GM21423 (cell line): ENCODE data around the gene DPEP1.

Experiments
- ATAC-seq: cut with Tn5 transposase; IDR thresholded peaks from one replicate; pipeline ENCODE4 v1.9.1; 2021; ENCODE audit warnings: mild to moderate bottlenecking, moderate library complexity; ENCODE audit not compliant: unreplicated experiment

The DPEP1 gene

DNA sequence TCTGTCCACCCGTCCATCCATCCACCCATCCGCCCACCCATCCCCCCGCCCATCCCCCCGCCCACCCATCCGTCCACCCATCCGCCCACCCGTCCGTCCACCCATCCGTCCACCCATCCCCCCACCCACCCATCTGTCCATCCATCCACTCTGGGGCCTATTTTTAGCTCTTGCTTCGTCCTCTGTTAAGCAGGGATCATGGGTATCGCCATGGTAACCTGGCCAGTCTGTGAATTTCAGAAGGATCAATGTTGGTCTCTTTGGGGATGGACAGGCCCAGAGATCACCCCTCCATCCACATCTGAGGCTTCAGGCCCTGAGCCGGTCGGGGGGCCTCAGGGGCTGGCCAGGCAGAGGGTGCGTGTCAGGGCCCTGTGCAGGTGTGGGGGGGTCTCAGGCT, 15.2 kb upstream of the DPEP1 start:
- ATAC-seq, result no peak

DNA sequence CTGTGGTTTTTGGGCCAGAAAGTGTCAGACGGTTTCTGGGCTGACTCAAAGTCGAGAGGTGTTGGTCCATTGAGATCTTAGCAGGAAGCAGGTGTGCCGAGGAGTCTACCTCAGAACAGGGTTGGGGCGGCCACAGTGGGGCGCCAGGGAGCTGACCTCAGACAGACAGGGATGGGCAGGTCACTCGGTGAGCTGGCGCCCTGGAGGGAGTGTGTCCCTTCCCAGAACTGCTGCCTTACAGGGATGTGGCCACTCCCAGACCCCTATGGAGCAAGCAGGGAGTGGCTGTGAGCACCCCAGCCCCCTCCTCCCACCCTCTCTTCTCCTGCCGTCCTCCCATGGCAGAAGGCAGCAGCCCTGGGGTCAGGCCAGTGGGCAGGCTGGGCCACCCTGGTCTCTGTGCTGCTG, 14.0 kb upstream of the DPEP1 start:
- no peak for ATAC-seq

DNA sequence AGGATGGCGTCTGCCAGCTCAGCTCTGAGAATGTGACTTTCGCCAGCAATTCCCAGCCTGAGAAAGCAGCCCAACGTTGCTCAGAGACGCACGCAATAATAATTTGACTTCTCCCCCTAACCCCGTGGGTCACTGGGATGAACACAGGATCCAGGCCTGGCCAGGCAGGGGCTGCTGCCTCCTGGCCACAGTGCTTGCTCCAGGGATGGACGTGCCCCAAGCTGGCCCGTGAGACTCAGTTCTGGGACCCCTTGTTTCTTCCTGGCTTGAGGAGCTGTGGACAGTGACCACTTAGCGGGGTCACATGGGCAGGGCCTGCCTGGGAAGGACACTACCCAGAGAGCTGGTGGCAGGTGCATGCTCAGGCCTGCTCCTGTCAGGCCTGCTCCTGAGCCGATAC, 13.5 kb upstream of the DPEP1 start:
- ATAC-seq, result no peak

DNA sequence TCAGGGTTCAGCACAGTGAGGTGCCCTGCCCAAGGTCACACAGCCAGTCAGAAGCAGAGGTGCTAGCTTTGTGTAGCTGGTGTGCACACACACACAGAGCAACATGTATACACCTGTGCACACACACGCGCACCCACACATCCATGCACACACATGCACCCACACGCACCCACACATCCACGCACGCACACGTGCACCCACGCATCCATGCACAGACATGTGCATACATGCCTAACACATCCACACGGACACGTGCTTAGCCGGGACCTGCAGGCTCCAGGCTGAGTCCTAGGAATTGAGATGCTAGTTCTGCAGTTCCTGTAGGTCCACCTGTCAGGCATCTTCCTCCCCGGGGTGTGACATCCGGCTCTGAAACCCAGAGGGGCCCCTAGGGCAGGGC, 13.0 kb upstream of the DPEP1 start:
- ATAC-seq, result no peak

DNA sequence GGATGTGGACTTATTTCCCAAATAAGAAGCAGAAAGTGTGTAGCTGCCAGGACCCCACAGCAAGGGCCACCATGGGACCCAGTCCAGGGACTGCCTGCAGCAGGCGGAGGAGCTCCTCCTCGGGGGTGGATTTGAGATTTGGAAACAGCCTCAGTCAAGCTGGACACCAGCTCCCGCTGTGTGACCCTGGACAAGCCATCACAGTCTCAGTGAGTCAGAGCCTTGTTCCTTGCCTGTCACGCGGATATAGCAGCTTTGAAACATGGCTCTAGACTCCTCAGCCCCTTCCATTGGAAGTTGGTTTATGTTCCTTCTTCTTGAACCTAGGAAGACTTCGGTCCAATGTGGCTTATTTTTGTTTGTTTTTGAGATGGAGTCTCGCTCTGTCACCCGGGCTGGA, 12.5 kb upstream of the DPEP1 start:
- no peak for ATAC-seq

DNA sequence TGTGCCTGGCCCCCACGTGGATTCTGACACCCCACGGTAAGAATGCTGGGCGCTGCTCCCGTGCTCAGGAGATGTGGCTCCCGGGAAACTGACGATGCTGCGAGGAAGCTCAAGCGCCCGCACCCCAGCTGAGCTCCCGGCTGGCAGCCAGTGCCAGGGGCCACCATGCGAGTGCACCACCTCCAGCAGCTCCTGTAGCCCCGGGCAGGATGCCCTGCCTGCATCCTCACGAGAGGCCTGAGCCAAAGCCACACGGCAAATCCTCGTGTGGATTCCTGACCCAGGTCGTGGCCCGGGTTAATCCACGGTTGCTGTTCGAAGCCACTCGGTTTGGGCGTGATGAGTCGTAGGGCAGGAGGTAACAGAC, 11.6 kb upstream of the DPEP1 start:
- no peak for ATAC-seq

DNA sequence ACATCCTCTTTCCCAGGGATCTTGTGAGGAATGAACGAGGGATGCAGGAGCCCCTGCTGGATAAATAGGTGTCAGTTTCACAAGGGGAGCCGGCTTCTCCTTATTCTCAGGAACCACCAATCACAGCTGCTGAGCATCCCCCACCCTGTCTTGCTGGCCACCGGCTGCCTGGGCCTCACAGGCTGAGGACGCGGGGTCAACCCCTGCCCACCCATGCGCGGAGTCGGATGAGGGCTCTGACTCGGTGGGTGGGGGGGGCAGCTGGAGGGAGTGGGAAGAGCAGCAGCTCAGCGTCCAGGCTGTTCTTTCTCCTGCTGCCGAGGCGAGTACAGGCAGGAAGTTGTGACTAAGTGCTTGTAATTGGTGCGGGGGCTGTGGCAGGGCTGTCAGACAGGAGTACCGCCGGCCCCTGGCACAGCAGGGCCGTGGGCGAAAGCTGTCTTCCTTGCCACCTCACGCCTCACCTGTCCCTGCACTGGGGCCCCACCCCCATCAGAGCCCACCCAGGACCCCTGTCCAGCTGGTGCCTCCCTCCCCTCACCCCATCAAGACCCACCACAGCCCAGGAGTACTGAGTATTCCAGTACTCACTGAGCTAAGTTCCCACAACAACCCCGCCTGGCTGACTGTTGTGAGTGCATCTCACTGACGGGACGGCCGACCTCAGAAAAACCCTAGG, 11.0 kb upstream of the DPEP1 start:
- no peak for ATAC-seq

DNA sequence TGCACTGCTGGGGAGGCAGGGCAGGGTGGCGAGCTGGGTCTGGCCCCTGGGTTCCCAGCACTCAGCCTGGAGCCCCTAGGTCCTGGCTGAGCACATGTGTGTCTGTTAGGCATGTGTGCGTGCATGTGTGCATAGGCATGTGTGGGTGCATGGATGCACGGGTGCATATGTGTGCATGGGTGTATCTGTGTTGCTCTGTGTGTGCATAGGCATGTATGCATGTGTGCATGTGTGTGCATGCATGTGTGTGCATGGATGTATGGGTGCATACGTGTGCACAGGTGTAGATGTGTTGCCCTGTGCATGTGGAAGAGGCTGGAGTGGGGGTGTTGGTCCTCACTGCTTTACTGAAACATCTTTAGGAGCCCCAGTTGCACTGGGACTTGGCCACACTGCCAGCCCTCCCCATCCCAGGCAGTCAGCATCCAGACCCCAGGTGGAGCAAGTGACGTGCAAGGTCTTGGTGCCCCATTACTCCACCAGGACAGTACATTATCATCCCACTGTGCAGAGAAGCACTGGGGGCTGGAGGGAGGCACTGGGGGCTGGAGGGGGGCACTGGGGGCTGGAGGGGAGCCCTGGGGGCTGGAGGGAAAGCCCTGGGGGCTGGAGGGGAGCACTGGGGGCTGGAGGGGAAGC, 10.4 kb upstream of the DPEP1 start:
- ATAC-seq, result no peak

DNA sequence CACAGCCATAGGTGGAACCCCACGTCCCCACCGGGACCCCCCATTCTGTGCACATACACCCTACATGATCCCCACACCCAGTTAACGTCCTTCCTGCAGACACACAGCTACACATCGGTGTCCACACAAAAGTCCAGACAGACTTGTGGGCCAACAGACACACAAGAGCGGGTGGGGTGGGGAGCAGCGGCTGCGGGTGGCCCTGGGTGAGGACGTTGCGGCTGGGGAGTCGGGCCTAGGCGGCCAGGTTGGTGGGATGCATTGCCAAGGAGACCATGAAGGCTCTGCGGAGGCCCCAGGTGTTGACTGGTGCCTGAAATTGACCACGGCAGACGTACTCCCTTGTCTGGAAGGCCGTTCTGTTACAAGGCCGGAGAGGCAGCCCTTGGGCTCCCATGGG, 8.7 kb upstream of the DPEP1 start:
- no peak for ATAC-seq

DNA sequence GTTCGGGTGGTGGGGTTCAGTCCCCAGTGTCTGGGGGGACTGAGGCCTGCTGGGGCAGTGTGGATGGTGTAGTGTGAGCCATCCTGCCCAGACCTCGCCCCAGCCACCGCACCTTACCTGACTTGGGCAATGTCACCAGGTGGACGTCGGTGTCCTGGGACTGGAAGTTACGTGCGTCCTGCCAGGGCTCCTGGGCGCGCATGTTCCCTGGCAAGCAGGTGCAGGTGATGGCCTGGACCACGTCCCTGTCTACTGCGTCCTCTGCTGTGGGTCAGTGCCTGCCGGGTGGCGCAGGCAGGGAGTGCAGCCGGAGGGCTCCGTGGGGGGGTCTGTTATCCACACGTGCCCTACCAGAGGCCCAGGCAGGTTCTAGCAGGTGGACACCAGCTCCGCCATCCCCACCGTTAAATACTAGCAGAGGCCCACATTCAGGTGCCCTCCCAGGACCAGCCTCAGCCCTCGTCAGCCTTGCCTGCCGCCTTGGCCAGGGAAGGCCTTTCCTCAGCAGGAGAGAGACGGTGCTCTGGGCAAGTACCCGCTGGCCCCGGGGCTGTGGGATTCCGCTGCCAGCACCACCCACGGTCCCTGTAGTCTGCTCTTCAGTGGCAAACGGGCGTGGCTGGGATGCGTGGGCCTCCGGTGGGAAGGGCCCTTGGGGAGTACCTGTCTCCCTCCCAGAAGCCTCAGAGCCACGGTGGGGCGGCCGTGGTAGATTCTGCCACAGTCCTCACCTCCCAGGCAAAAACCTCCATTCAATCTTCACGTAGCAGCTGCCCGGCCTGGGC, 8.1 kb upstream of the DPEP1 start:
- ATAC-seq, result no peak

DNA sequence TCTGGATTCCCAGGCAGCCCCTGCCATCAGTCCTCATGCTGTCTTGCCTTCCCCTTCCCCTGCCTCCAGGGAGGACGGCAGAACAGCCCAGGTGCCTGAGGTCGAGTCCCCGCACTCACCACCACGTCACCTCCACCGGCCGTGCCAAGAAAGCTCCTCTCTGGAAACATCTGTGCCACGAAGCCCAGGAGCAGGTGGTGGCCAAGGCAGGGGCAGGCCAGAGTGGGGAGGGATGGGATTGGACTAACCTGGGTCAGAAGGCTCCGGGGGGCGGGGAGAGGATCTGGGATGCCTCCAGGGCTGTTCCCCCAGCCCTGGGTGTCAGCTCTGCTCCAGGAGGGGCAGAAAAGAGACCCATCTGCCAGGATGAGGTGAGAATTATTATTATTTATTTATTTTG, 7.4 kb upstream of the DPEP1 start:
- no peak for ATAC-seq

DNA sequence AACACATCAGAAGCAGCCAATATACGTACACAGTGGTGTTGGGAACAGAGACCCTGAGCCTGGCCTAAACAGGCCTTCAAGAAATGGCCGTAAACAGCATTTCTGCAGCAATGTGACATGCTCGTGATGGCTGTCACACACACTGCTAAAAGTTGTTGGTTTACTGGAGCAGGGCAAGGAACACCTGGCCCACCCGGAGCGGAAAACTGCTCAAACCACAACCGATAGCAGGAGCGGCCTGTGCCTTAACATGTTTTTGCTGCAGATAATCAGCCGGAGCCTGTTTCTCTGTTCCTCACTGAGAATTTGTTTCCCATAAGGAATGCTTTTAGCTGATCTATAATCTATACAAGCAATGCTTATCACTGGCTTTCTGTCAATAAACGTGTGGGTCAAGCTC, 6.0 kb upstream of the DPEP1 start:
- no peak for ATAC-seq

DNA sequence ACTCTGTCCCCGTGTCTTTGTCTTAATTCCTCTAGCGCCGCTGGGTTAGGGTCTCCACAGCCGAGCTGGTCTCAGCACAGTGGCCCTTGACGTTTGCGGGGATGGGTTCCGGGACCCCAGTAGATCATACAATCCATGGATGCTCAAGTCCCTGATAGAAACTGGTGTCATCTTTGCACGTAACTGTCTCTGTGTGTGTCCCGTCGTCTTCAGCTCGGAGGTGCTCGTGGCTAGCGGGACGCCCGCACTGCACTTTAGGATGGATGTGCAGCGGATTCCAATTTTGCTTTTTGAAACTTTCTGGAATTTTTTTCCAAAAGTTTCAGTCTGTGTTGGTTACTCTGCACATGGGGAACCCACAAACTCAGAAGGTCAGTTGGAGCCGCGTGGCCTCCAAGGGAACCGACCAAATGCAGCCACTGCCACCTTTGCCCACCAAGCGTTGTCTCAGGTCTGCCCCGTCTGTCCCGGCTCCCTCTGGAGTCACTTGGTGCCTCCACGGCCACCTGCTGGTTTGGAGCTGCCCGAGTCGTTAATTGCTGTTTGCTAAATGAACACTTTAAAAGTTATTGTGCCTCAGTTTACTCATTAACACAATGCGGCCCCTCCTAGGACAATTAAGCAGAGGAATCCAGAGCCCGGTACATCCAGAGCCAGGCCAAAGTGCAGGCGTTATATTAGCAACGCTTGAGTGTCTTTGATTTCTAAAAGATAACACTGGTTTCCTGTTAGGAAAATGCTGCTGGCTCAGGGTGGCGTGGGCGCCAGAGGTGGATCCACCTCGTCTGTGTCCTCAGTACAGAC, 5.3 kb upstream of the DPEP1 start:
- no peak for ATAC-seq

DNA sequence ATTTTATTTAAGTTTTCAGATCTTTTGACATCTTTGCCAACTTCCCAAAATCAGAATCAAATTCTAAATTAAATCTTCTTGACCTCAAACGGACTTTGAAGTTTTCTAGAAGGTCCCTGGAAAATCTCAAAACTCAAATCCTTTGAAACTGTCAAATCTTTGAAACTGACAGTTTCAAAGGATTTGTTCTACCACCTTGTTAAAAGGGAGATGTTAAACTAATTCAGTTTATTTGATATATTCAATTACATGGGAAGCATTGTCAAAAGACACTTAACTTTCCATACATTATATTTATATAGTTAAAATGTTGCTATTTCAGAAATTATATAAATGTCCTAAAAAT, 3.4 kb upstream of the DPEP1 start:
- ATAC-seq, result no peak

DNA sequence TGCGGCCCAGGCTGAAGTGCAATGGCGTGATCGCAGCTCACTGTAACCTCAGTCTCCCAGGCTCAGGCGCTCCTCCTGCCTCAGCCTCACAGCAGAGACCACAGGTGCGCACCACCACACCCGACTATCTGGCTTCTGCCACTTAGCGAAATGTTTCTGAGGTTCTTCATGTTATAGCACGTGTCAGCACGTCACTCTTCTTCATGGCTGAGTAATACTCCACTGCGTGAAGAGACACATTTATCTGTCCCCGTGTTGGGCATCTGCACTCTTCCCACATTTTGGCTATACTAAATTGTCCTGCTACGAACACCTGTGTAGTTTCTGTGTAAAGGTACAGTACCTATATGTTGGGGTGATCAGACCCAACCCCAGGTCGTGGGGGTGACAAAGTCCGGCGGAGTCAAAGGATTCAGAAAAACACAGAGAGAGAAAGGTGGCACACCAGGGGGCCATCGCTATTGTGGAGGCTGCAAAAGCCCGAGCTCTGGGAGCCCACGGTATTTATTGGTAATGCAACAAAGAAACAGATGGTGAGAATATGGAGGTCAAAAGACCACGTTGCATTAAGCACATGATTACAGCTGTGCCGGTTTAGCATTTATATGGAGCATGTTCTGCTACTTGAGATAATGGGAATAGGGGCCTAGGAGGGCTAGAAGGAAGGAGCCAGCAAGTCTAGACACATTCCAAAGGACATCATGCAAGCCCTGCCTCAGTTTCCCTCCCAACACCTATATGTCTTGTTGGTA, 851 bp upstream of the DPEP1 start:
- no peak for ATAC-seq

DNA sequence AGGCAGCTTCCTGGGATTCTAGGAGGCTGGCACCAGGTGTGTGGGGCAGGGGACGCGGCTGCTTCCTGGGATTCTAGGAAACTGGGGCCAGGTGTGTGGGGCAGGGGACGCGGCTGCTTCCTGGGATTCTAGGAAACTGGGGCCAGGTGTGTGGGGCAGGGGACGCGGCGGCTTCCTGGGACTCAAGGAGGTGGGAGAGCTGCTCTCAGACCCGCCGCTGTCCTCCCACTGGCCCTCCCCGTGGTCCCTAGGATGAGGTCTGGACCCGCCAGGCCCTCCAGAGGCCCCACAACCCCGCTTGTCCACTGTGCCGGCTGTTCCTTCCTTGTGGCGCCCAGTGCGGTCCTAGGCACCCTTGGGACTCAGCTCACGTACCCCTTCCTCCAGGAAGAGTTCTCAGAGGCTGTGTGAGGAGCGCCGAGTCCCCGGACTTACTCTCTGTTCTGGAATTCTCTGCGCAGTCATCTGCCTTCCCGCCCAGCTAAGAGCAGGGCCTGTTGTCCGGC, 565 bp downstream of the DPEP1 start:
- no peak for ATAC-seq

DNA sequence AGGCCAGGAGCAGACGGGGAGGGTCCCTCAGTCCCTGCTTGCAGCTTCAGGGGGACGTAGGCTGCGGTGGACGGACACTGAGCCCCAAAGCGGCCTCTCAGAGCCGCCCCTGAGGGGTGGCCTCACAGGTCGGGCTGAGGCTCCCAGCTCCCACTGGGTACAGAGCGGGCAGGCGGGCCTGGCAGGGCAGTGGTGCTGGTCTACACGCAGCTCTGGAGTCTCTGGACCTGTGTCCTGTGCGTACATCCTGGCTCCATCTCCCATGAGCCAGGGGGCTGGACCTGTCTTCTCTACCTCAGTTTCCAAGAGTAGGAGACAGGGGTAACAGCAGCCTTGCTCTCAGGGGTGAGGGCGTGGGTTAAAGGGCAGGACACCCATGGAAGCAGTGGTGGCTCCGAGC, 1.7 kb downstream of the DPEP1 start:
- ATAC-seq, result no peak

DNA sequence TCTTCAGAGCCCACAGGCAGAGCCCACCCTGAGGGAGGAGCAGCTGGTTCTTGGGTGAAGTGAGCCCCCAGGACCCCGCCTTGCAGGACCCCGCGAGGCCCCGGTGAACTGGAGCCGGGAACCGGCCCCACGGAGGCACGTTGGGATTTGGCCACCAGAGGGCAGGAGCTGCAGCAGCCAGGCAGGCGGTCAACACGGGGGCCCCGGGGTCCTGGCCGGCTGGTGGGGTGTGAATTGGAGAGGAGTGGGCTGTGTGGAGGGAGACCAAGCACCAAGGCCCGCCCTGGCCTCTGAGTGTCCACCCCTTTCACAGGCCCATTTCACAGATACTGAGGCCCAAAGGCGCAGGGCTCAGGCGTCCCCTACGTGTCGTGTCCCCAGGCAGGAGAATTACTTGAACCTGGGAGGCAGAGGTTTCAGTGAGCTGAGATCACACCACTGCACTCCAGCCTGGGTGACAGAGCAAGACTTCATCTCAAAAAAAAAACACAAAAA, 2.2 kb downstream of the DPEP1 start:
- ATAC-seq, result no peak

DNA sequence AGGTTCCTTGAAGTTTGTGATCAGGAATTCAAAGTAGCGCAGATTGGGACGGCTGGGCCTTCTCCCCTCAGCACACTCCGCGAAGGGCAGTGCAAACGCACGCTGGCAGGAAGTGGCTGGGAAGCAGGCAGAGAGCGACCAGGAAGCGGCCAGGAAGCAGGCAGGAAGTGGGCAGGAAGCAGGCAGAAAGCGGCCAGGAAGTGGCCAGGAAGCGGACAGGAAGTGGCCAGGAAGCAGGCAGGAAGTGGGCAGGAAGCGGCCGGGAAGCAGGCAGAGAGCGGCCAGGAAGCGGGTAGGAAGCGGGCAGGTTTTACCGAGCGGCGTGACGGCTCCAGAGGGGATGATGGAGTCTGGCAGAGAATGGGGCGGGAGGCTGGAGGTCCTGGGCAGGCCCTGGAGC, 3.2 kb downstream of the DPEP1 start:
- ATAC-seq, result no peak

DNA sequence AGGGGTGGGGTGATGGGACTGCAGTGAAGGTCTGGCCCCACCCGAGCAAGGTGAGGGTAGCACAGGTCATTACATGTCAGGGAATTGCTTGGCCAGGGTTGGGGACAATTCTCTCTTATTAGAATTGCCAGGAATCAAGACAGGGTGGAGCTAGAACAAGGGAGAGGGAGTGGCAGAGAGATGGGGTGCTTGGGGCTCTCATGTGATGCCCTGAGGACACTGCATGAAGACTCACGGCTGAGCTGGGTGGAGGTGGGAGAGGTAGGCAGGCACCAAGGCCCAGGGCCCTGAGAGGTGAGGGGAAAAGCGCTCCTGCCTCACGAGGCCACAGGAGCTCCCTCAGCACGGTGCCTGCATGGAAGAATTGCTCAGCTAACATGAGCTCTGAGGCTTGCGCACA, 3.6 kb downstream of the DPEP1 start:
- no peak for ATAC-seq
